ENCODE results near the gene ZNF532. TPM values are rescaled to one million over a fixed set of nuclear protein-coding genes. Genes with fewer than 3 reads are reported as not detected.

The ZNF532 gene
- total and polyA plus RNA-seq, 3 experiments from 2014 or later = 0.70 to 6.3 (median 6.1) TPM

- CTCF ChIA-PET = no interaction called here
- Histone ChIP-seq H3K4me3 (ENCODE audit: low read length) (no peak overlapping the region), H3K27ac (ENCODE audit: low read depth, low read length) (no peak overlapping the region), H3K9me3 (ENCODE audit: low read length) (no peaks in the 10 kb centered on the region), H3K4me1 (ENCODE audit: insufficient read depth, low read length) (no peaks in the 10 kb centered on the region), H3K36me3 (ENCODE audit: insufficient read depth, low read length) (no peaks in the 10 kb centered on the region), H3K27me3 (ENCODE audit: insufficient read depth, low read length, poor library complexity, severe bottlenecking) (no peaks in the 10 kb centered on the region)
- no peaks in the 10 kb centered on the region for H3K9me3 Mint-ChIP-seq
- peaks cover 9 to 14% of the 10 kb centered on the region in 2 donors for H3K27me3 Mint-ChIP-seq
- DNase-seq = no peak
- no peaks in the 10 kb centered on the region for H3K36me3 Mint-ChIP-seq
- peak overlapping the region in 1 of 8 donors; percentile 35 for H3K27ac Mint-ChIP-seq
- no peak overlapping the region for H3K4me3 Mint-ChIP-seq
- POLR2A ChIA-PET = no interaction called here
- H3K4me1 Mint-ChIP-seq = peaks cover 10 to 25% (median 12%) of the 10 kb centered on the region in 3 donors
Measured at GRCh38 chr18:58894930-58895329, 30.3 kb downstream of the ZNF532 start.

DNA sequence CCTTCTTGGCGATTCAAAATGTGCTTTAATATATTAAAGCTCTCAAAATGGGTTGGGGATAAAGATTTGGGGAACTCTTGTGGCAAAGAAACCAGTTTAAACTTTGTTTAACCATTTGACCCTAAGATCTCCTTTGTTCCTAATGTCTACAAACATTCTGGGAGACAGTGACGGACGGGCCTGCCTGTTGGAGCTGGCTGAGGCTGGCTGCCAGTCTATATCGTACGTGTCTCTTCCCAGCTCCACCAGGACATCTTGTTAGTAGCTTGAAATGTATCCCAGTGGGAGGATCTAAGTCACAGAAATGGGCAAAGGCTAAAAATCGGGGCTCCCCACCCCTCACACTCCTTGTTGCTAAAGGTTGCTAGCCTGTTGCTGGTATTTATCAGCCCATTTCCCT is 30.7 kb downstream of the ZNF532 start:
- no peak for DNase-seq
- Histone ChIP-seq H3K4me3 (ENCODE audit: low read length) (no peak overlapping the region), H3K4me1 (ENCODE audit: insufficient read depth, low read length) (no peaks in the 10 kb centered on the region), H3K36me3 (ENCODE audit: insufficient read depth, low read length) (no peaks in the 10 kb centered on the region), H3K27ac (ENCODE audit: low read depth, low read length) (no peak overlapping the region), H3K27me3 (ENCODE audit: insufficient read depth, low read length, poor library complexity, severe bottlenecking) (no peaks in the 10 kb centered on the region), H3K9me3 (ENCODE audit: low read length) (no peaks in the 10 kb centered on the region)
- ChIA-PET CTCF (no interaction called here), POLR2A (no interaction called here)
- no peaks in the 10 kb centered on the region for H3K9me3 Mint-ChIP-seq
- peaks cover 10 to 25% (median 12%) of the 10 kb centered on the region in 3 donors for H3K4me1 Mint-ChIP-seq
- H3K27ac Mint-ChIP-seq = peak overlapping the region in 3 of 8 donors; percentile 4 to 78 (median 24)
- peaks cover 9 to 14% of the 10 kb centered on the region in 2 donors for H3K27me3 Mint-ChIP-seq
- no peak overlapping the region for H3K4me3 Mint-ChIP-seq
- H3K36me3 Mint-ChIP-seq = no peaks in the 10 kb centered on the region

DNA sequence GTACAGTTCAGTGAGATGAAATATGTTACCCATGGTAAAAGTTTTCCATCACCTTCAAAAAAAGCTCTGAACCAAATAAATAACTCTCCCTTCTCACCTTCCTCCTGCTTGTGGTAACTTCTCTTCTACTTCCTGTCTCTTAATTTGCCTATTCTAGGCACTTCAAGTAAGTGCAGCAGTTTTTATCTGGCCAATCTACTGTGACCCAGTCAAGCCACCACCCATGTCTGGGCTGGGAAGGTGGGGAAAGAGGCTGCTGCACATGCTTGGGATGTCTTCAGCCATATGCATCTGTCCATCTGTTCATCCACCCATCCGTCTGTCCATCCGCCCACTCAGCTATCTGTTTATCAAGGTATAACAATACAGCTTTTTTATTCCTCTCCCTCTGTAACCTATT is 31.6 kb downstream of the ZNF532 start:
- H3K27ac ChIP-seq (ENCODE audit: low read depth, low read length) = no peak overlapping the region
- POLR2A ChIA-PET = no interaction called here
- Mint-ChIP-seq H3K27ac (peak overlapping the region in 4 of 8 donors; percentile 12 to 88 (median 47)), H3K36me3 (no peaks in the 10 kb centered on the region), H3K9me3 (no peaks in the 10 kb centered on the region), H3K4me3 (no peak overlapping the region), H3K4me1 (peaks cover 10 to 25% (median 12%) of the 10 kb centered on the region in 3 donors), H3K27me3 (peaks cover 9 to 14% of the 10 kb centered on the region in 2 donors)
- CTCF ChIA-PET = no interaction called here
- no peaks in the 10 kb centered on the region for H3K4me1 ChIP-seq (ENCODE audit: insufficient read depth, low read length)
- H3K27me3 ChIP-seq (ENCODE audit: insufficient read depth, low read length, poor library complexity, severe bottlenecking) = no peaks in the 10 kb centered on the region
- H3K36me3 ChIP-seq (ENCODE audit: insufficient read depth, low read length) = no peaks in the 10 kb centered on the region
- no peaks in the 10 kb centered on the region for H3K9me3 ChIP-seq (ENCODE audit: low read length)
- H3K4me3 ChIP-seq (ENCODE audit: low read length) = no peak overlapping the region
- no peak for DNase-seq

GRCh38 chr18:58896734-58897508 is 32.2 kb downstream of the ZNF532 start:
- Mint-ChIP-seq H3K27ac (peak overlapping the region in 2 of 8 donors; percentile 30 to 88), H3K27me3 (peaks cover 7 to 9% of the 10 kb centered on the region in 2 donors), H3K36me3 (no peaks in the 10 kb centered on the region), H3K4me3 (peak overlapping the region in 1 of 7 donors; percentile 41), H3K9me3 (no peaks in the 10 kb centered on the region), H3K4me1 (peaks cover 10 to 22% (median 11%) of the 10 kb centered on the region in 3 donors)
- no peak overlapping the region for H3K4me3 ChIP-seq (ENCODE audit: low read length)
- no peaks in the 10 kb centered on the region for H3K36me3 ChIP-seq (ENCODE audit: insufficient read depth, low read length)
- ChIA-PET POLR2A (no interaction called here), CTCF (no interaction called here)
- H3K4me1 ChIP-seq (ENCODE audit: insufficient read depth, low read length) = no peaks in the 10 kb centered on the region
- DNase-seq = no peak
- H3K27ac ChIP-seq (ENCODE audit: low read depth, low read length) = no peak overlapping the region
- H3K9me3 ChIP-seq (ENCODE audit: low read length) = no peaks in the 10 kb centered on the region
- no peaks in the 10 kb centered on the region for H3K27me3 ChIP-seq (ENCODE audit: insufficient read depth, low read length, poor library complexity, severe bottlenecking)

- H3K4me1 ChIP-seq (ENCODE audit: insufficient read depth, low read length) = no peaks in the 10 kb centered on the region
- H3K27me3 Mint-ChIP-seq = peaks cover 7 to 9% of the 10 kb centered on the region in 2 donors
- H3K36me3 ChIP-seq (ENCODE audit: insufficient read depth, low read length) = no peaks in the 10 kb centered on the region
- H3K36me3 Mint-ChIP-seq = no peaks in the 10 kb centered on the region
- no peak for DNase-seq
- H3K27me3 ChIP-seq (ENCODE audit: insufficient read depth, low read length, poor library complexity, severe bottlenecking) = no peaks in the 10 kb centered on the region
- CTCF ChIA-PET = no interaction called here
- peaks cover 10 to 22% (median 11%) of the 10 kb centered on the region in 3 donors for H3K4me1 Mint-ChIP-seq
- no peaks in the 10 kb centered on the region for H3K9me3 ChIP-seq (ENCODE audit: low read length)
- no peaks in the 10 kb centered on the region for H3K9me3 Mint-ChIP-seq
- no peak overlapping the region for H3K4me3 ChIP-seq (ENCODE audit: low read length)
- POLR2A ChIA-PET = no interaction called here
- H3K4me3 Mint-ChIP-seq = no peak overlapping the region
- no peak overlapping the region for H3K27ac Mint-ChIP-seq
- H3K27ac ChIP-seq (ENCODE audit: low read depth, low read length) = no peak overlapping the region
Measured at GRCh38 chr18:58898010-58898799, 33.5 kb downstream of the ZNF532 start.

- Histone ChIP-seq H3K9me3 (ENCODE audit: low read length) (no peaks in the 10 kb centered on the region), H3K4me1 (ENCODE audit: insufficient read depth, low read length) (no peaks in the 10 kb centered on the region), H3K27me3 (ENCODE audit: insufficient read depth, low read length, poor library complexity, severe bottlenecking) (no peaks in the 10 kb centered on the region), H3K27ac (ENCODE audit: low read depth, low read length) (no peak overlapping the region), H3K36me3 (ENCODE audit: insufficient read depth, low read length) (no peaks in the 10 kb centered on the region), H3K4me3 (ENCODE audit: low read length) (no peak overlapping the region)
- CTCF ChIA-PET = no interaction called here
- peaks cover 3 to 6% of the 10 kb centered on the region in 2 donors for H3K27me3 Mint-ChIP-seq
- POLR2A ChIA-PET = no interaction called here
- peaks cover 0 to 1% (median 0%) of the 10 kb centered on the region in 3 donors for H3K36me3 Mint-ChIP-seq
- H3K4me3 Mint-ChIP-seq = peak overlapping the region in 1 of 7 donors; percentile 9
- no peaks in the 10 kb centered on the region for H3K9me3 Mint-ChIP-seq
- no peak for DNase-seq
- H3K4me1 Mint-ChIP-seq = peaks cover 8 to 18% (median 10%) of the 10 kb centered on the region in 3 donors
- no peak overlapping the region for H3K27ac Mint-ChIP-seq
Measured at GRCh38 chr18:58900015-58900649, 35.5 kb downstream of the ZNF532 start.

DNA sequence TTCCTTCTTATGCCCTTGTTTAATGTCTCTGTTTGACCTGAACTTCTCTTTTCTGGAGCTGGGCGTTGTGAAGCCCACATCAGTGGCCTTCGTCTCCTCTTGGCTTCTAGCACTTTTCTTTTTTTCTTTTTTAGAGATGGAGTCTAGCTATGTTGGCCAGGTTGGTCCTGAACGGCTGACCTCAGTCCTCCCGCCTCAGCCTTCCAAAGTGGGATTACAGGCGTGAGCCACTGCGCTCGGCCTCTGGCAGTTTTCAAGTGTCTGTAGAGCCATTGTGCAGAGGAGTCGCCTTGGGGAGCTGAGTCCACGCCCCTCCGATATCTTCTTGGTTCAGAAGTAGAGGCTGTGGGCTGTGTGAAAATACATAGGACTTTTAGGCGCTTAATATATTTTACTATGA is 36.5 kb downstream of the ZNF532 start:
- H3K27me3 Mint-ChIP-seq = peaks cover 2 to 3% of the 10 kb centered on the region in 2 donors
- no peaks in the 10 kb centered on the region for H3K9me3 ChIP-seq (ENCODE audit: low read length)
- H3K9me3 Mint-ChIP-seq = no peaks in the 10 kb centered on the region
- ChIA-PET CTCF (no interaction called here), POLR2A (no interaction called here)
- no peaks in the 10 kb centered on the region for H3K36me3 ChIP-seq (ENCODE audit: insufficient read depth, low read length)
- DNase-seq = no peak
- no peaks in the 10 kb centered on the region for H3K4me1 ChIP-seq (ENCODE audit: insufficient read depth, low read length)
- H3K36me3 Mint-ChIP-seq = peaks cover 0 to 1% (median 0%) of the 10 kb centered on the region in 3 donors
- H3K27ac Mint-ChIP-seq = peak overlapping the region in 1 of 8 donors; percentile 87
- H3K4me3 ChIP-seq (ENCODE audit: low read length) = no peak overlapping the region
- no peak overlapping the region for H3K4me3 Mint-ChIP-seq
- no peaks in the 10 kb centered on the region for H3K27me3 ChIP-seq (ENCODE audit: insufficient read depth, low read length, poor library complexity, severe bottlenecking)
- peaks cover 7 to 11% (median 8%) of the 10 kb centered on the region in 3 donors for H3K4me1 Mint-ChIP-seq
- no peak overlapping the region for H3K27ac ChIP-seq (ENCODE audit: low read depth, low read length)

DNA sequence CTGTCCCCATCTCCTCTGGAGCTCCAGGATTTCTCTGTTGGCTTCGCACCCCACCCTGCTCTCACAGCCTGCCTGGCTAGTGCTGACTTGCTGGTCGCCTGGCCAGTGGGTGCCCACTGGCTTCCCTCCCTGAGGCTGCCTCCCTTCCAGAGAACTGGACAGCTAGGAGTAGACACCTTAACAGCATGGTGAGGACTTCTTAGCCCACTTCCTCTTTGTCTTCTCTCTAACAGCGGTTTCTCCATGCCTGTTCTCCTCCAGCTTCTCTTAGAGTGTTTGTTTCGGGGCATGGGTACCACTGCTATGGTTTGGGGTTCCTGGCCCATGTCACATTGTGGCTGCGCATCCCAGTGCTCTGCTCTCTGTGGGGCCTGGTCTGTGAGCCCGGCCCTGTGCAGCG is 37.1 kb downstream of the ZNF532 start:
- Mint-ChIP-seq H3K36me3 (peaks cover 0 to 1% (median 0%) of the 10 kb centered on the region in 3 donors), H3K27ac (no peak overlapping the region), H3K27me3 (peaks cover 2 to 6% of the 10 kb centered on the region in 2 donors), H3K4me1 (peaks cover under 1 to 4% (median 1%) of the 10 kb centered on the region in 3 donors), H3K4me3 (no peak overlapping the region), H3K9me3 (no peaks in the 10 kb centered on the region)
- CTCF ChIA-PET = no interaction called here
- Histone ChIP-seq H3K9me3 (ENCODE audit: low read length) (no peaks in the 10 kb centered on the region), H3K4me3 (ENCODE audit: low read length) (no peak overlapping the region), H3K36me3 (ENCODE audit: insufficient read depth, low read length) (no peaks in the 10 kb centered on the region), H3K27me3 (ENCODE audit: insufficient read depth, low read length, poor library complexity, severe bottlenecking) (no peaks in the 10 kb centered on the region), H3K27ac (ENCODE audit: low read depth, low read length) (no peak overlapping the region), H3K4me1 (ENCODE audit: insufficient read depth, low read length) (no peaks in the 10 kb centered on the region)
- POLR2A ChIA-PET = no interaction called here
- no peak for DNase-seq
